ENCODE measurements around the gene PRB2. TPM values are rescaled to one million over a fixed set of nuclear protein-coding genes. Genes with fewer than 3 reads are reported as not detected.

Gene PRB2
- total and polyA plus RNA-seq, 2 of the 4 experiments (the other 2 are of a cell fraction) = not detected

- H3K56ac ChIP-seq (ENCODE audit: extremely low read depth, insufficient read depth, low read length) = no peak overlapping the region
- no peaks in the 10 kb centered on the region for H3K4me1 ChIP-seq (ENCODE audit: control insufficient read depth, insufficient read depth, low read length)
- no peak overlapping the region for H2BK120ac ChIP-seq (ENCODE audit: low read depth, low read length)
- H3K79me1 ChIP-seq (ENCODE audit: low read depth in 1 of 2, low read length in 2 of 2) = no peaks in the 10 kb centered on the region
- no peak overlapping the region for H3K4ac ChIP-seq (ENCODE audit: low read depth, low read length)
- ATAC-seq (ENCODE audit: low read depth) (no peak), DNase-seq (no peak)
- dilution Hi-C loops (cut with HindIII; ENCODE audit: low sequenced_read_pairs, unreplicated experiment) (no loop called here), intact Hi-C loops (cut with micrococcal nuclease) (no loop called here), in situ Hi-C loops (cut with MboI; ENCODE audit: low sequenced_read_pairs) (no loop called here)
- ChIA-PET POLR2A (ENCODE audit: unreplicated experiment) (no interaction called here), CTCF (no interaction called here)
- H3K23ac ChIP-seq (ENCODE audit: low read depth, low read length) = no peak overlapping the region
- H3K36me3 ChIP-seq (ENCODE audit: control insufficient read depth, insufficient read depth, low read length) = no peaks in the 10 kb centered on the region
- no peak overlapping the region for H3K4me2 ChIP-seq (ENCODE audit: low read depth, low read length)
- no peaks in the 10 kb centered on the region; the same call in 1 of the 2 replicates for H3K9me3 ChIP-seq (ENCODE audit: control insufficient read depth, insufficient read depth, low read length)
- H4K5ac ChIP-seq (ENCODE audit: low read depth, low read length) = no peak overlapping the region
- H4K20me1 ChIP-seq (ENCODE audit: insufficient read depth, low read length) = no peaks in the 10 kb centered on the region
- BruUV-seq (replicated peaks) = no TSS peak
- H2BK5ac ChIP-seq (ENCODE audit: low read depth, low read length, poor library complexity, severe bottlenecking) = no peak overlapping the region
- no peak overlapping the region for H3K4me3 ChIP-seq (ENCODE audit: insufficient read depth, low read depth, low read length)
- TF ChIP-seq RAD21 (IDR thresholded peaks at IDR 0.05; ENCODE audit: low read length) = no peak
- no peak for TF ChIP-seq ELK1 (IDR thresholded peaks at IDR 0.05; ENCODE audit: borderline replicate concordance, low read depth, low read length)
- no peak for TF ChIP-seq RCOR1 (IDR thresholded peaks at IDR 0.05; ENCODE audit: insufficient replicate concordance, low read length)
- TF ChIP-seq MAZ (IDR thresholded peaks at IDR 0.05; ENCODE audit: borderline replicate concordance, low read depth, low read length) = no peak
- no peak for TF ChIP-seq POLR2A (IDR thresholded peaks at IDR 0.05; ENCODE audit: low read depth, low read length)
- no peak for TF ChIP-seq CHD1 (IDR thresholded peaks at IDR 0.05; ENCODE audit: low read depth, low read length)
- no peak for TF ChIP-seq RFX5 (IDR thresholded peaks at IDR 0.05; ENCODE audit: low read depth, low read length)
- TF ChIP-seq NFE2L2 (IDR thresholded peaks at IDR 0.05; ENCODE audit: low read depth, low read length) = no peak
- TF ChIP-seq SMC3 (IDR thresholded peaks at IDR 0.05; ENCODE audit: low read depth, low read length) = no peak
- no peak for TF ChIP-seq CEBPB (IDR thresholded peaks at IDR 0.05; ENCODE audit: low read depth, low read length)
- no peak for TF ChIP-seq FOS (IDR thresholded peaks at IDR 0.05; ENCODE audit: low read depth, low read length)
- no peak for TF ChIP-seq USF2 (IDR thresholded peaks at IDR 0.05; ENCODE audit: low read depth, low read length)
- TF ChIP-seq MAFK (IDR thresholded peaks at IDR 0.05; ENCODE audit: low read depth, low read length) = no peak
- TF ChIP-seq BHLHE40 (IDR thresholded peaks at IDR 0.05; ENCODE audit: low read depth, low read length) = no peak
- TF ChIP-seq CTCF (conservative IDR thresholded peaks at IDR 0.05; ENCODE audit: low read depth, low read length) = no peak
- no peak for TF ChIP-seq MXI1 (IDR thresholded peaks at IDR 0.05; ENCODE audit: borderline replicate concordance, low read depth, low read length)
- no peak overlapping the region for H4K8ac ChIP-seq (ENCODE audit: low read depth in 2 of 2, low read length in 2 of 2)
- H3K9ac ChIP-seq (ENCODE audit: low read depth, low read length) = no peak overlapping the region
- H2AFZ ChIP-seq (replicated peaks; ENCODE audit: low read length, poor library complexity) = no peak overlapping the region
- H2BK20ac ChIP-seq (ENCODE audit: low read depth, low read length) = no peak overlapping the region
- no peaks in the 10 kb centered on the region for H3K27me3 ChIP-seq (ENCODE audit: control insufficient read depth, insufficient read depth, low read length)
- H4K91ac ChIP-seq (ENCODE audit: insufficient read depth, low read depth, low read length) = no peak overlapping the region
- H3K27ac ChIP-seq (ENCODE audit: insufficient read depth, low read length) = no peak overlapping the region
- H2BK15ac ChIP-seq (ENCODE audit: low read depth, low read length) = no peak overlapping the region
- H3K9me1 ChIP-seq (ENCODE audit: insufficient read depth, low read length) = no peaks in the 10 kb centered on the region
- H3K18ac ChIP-seq (ENCODE audit: low read depth, low read length) = no peak overlapping the region
- H3K14ac ChIP-seq (replicated peaks; ENCODE audit: low read depth, low read length) = no peak overlapping the region
- H2AK5ac ChIP-seq (ENCODE audit: low read depth, low read length) = no peak overlapping the region
- H2AK9ac ChIP-seq (replicated peaks; ENCODE audit: low read depth, low read length, poor library complexity) = no peak overlapping the region
Measured at GRCh38 chr12:11412731-11413130, 17.4 kb upstream of the PRB2 start.
